IPS-NIHi11 (cell line): ENCODE measurements around the gene ZNF521.
"Not testable (repeated sequence)": the region's sequence is repeated elsewhere in the genome, so short reads cannot be mapped to it uniquely, and the experiment has no call there.

Source experiments
- DNase-seq: peaks from one replicate; pipeline ENCODE4 v3.0.0; 2012; ENCODE audit warnings: mixed read lengths, low spot score

The ZNF521 gene

DNA sequence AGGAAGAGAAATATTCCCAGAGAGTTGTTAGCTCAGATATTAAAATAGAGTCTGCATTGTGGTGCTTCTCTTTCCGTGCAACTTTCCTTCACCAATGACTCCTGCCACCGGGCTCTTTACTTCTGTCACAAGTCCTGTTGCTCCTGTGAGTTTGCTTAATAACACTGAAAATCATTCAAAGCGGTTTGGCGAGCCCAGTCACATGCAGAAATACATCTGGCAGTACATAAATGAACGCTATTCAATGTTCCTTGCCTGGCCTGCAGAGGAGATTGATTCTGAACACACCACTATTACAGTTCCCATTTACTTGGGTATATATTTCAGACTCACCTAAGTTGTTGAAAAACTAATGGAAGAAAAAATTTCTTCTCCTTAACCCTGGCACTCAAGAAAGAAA, 276.6 kb downstream of the ZNF521 start:
- no peak for DNase-seq

DNA sequence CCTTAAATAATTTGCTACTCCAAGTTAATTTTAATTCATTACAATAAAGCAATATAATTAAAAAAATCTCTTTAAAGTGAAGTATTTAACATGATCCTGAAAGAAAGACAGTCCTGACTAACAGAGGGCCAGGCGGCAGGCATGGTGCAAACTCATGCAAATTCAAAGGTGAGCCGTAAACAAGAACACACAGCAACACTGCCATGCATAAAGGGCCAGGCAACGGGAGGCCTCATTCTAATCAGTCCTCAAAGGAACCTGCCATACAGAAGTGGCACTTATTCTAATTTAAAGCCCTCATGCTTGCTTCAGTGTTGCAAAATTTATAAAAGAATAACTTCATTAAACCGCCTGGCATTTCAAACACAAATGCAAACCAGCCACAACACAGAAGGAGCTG, 277.0 kb downstream of the ZNF521 start:
- no peak for DNase-seq

DNA sequence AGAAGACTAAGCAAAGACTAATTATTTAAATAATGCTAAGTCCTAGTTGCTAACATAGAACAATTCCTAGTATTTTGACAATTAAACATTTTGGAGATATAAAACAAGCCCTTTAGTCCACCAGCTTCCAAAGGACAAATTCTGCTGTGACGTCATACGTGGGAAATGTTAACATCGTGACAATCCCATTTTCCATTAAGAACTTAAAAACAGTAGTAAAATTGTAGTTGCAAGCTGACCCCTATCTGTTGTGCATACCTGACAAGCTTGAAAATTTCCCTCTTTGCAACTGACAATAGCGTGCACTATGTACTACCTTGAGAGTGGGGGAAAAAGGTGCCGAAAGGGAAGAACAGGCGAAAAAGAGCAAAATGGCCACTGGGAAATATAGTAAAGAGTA, 279.8 kb downstream of the ZNF521 start:
- DNase-seq: no peak

DNA sequence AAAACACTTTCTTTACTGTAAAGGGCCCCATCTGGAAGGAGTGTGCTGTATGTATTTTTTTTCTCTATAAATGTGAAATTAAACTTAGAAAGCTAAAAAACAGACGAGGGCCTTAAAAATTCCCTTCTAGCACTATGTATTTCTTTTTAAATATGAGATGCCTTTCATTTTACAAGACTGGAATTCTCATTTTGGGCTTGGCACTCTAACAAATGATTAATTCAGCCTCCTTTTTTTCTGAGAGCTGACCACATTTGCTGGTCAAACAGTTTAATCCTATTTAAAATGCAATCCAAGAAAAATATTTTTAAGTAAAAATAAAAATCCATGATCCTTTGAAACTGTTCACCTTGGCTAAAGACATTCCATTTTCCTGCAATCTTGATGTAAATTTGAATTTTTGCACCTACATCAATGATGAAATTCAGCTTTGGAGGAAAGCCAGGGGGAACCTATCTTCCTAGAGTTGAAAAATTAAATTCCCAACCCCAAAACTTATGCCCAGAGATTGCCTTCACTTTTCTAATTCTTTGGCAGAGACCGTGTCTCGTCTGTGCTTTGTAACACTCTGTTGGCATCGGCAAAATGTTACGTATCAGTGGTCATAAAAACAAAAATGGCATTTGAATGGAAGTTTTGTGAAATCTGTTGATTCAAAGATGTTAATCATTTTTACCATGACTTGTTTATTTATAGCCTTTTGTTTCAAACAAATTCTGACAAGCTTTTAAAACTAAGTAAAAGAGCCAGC, 284.5 kb downstream of the ZNF521 start:
- no peak for DNase-seq

DNA sequence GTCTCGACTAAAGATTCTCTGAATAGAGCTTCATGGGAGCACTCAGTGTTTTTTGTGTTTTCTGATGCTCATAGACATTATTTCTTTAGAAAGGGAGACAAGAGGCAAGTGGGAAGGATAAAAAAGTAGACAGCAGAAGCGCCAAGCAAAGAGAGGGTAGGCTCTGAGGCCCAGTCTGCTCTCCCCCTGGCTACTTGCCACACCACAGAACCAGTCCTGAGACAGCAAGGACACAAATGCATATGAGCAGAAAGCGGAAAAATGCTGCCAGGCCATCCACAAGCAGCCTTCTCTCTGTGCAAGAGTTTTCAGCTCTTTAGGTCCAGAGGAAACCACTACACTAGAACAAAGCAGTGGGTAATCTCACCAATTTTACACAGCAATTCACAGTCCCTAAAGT, 285.4 kb downstream of the ZNF521 start:
- DNase-seq: no peak

DNA sequence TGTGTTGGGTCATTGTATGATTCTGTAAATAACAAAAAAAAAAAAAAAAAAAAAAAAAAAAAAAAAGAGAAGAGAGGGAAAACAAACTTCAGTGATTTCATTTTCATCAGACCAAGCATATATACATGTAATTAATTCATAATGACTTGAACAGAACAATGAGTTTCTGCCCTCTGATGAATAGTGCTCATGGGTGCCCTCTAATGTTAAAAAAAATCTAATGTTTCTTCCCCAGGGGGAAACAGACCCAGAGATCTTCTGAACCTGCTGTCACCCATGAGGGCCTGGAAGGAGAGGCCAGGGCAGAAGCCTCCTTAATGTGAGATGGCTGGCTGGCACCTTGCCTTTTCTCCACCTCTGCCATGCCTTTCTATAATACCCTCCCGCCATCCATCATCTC, 289.2 kb downstream of the ZNF521 start:
- DNase-seq: no peak

DNA sequence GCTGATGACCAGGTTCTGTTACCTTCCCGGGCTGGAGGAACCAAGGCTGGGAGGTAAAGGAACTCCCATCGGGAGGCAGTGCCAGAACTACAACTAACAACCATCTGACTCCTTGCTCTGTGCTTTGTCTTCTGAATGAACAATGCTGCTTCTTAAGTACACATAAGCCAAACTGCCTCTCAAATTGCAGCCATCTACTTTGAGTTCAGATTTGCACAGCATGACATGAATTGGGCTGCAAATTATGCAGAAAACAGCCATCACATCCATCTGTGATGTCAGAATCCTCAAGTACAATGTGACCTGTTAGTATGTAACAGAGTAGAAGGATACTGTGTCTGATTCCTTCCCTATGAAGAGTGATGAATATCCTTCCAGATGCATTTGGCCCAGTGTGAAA, 290.6 kb downstream of the ZNF521 start:
- DNase-seq: no peak

DNA sequence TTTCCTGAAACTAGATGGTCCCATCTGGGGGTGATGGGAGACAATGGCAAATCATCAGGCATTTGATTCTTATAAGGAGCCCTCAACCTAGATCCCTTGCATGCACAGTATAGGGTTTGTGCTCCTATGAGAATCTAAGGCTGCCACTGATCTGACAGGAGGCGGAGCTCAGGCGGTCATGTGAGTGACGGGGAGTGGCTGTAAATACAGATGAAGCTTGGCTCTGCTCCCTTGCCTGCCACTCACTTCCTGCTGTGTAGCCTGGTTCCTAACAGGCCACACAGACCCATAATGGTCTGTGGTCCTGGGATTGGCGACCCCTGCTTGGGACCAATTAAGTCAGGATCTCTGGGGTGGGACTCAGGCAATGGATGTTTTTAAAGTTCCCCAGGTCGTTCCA, 293.4 kb downstream of the ZNF521 start:
- no peak for DNase-seq

DNA sequence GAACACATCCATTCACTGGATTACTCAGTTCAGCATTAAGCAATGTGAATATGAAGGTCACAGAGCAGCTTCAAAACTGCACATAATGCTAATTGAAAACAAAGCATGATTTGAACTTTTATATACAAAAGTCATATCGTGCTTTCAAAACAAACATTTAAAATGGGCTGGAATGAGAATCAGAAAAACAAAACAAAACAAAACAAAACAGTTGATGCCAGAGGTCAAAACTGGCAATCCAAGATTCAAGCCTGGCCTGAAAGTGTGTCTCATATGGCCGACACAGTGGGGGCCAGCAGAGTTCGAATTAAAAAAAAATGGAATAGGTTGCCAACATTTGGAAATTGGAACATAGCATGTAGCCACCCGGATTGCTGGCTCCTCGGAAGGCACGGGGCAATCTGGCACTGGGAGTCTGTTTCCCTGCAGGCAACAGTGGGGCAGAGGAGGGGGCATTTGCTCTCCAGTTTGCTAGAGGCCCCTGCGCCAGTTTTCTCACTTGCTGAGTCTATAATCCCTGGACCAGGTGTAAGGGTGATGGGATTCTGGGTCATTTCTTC, 294.4 kb downstream of the ZNF521 start:
- DNase-seq: no peak

DNA sequence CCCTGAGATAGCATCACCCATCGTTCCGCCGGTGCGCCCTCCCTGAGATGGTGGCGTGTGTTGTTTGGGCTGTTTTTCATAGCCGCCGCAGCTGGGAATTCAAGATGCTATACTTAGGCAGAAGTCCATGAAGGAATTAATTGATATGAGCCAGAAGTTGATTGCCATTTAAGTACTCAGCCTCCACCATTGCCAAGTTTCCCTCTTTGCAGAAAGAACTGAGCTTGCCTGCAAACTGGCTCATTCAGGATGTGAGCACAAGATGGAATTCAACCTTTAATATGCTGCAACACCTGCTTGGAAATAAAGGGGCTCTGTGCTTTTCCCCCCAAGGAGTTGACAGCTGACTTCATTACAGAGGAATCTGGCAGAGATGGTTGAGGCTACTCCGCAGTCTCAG, 295.5 kb downstream of the ZNF521 start:
- no peak for DNase-seq

DNA sequence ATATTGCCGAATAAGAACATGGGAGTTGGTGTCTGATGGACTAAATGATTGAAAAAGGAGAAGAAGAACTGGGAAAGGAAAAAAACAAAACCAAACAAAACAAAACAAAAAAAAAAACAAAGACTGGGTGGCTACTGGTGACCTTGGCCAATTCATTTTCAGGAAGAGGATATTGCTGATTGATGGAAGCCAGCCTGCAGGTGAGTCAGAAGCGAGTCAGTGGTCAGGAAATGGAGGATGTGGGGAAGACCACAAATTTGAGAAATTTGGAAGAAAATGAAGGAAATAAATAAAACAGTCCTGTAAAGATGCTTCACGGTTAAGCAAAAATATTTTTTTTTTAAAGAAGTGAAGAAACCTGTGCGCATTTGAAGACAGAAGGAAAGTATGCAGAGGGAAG, 296.9 kb downstream of the ZNF521 start:
- DNase-seq: no peak

DNA sequence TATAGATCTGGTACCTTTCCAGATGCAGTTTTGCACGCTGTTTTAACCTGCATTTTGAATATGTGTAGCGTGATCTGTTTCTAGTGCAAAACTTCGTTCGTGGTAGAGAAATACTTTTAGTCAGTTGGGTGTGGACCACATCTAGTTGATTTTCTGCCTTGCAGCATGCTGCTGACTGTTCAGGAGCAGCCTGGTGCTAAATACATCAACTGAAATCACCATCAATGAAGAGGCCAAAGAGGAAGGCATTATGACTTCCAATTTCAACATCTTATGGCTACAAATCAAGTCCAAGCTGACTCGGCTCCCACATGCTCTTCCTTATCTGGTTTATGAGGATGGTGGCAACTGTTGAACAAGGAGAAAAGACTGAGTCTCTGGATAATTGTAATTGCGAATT, 298.5 kb downstream of the ZNF521 start:
- DNase-seq: no peak

DNA sequence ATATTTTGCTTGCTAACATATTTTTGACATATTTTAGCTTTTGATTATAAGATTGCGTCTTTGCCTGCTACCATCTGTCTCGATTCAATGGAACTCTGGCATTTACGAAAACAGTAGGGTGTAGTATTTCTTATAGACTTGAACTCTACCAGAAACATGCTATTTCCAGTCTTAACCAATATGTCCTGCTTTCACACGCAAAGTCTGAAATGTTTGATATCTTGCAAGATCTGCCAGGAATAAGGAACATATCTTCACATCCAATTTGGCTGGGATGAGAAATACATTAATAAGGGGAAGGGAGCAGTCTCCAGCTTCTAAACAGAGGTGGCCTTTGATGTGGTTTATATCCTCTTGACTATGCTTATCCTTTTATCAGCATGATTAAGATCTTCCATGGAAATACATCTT, 299.4 kb downstream of the ZNF521 start:
- no peak for DNase-seq

DNA sequence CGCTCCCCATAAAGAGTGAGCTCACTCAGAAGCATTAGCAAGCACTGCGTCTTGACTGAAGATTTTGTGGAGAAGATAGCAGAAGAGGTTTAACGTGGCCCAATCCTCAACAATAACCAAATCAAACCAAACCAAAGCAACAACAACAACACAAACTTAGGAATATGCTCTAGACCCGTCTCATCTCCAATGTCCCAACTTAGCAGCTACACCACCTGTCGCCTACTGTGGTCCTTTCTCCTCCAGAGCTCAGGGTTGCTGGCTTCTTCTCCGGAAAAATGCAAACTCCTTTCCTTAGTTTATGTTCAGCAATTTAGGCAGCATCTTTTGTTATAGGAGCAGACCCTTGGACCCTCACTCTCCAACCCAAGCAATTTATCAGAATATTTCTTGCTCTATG, 301.4 kb downstream of the ZNF521 start:
- DNase-seq: no peak

DNA sequence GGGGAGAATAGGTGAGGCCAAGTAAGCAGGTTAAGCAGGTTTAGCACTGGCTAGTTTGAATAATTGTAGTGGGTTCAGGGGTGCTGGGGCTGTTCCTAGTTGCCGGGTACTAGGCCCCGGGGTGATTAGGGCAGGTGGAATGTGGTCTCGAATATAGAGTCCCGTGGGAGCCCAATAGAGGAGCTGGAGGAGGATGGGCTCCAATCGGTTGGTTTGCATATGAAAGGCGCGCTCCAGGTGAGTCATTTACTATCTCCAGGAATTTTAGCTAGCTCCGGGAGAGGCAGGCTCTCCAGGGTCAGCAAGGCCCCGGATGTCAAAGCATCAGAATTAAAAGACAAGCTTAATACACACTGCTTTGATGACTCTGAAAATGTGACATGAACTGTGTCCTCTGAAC, 304.0 kb downstream of the ZNF521 start:
- DNase-seq: peak; percentile 64

DNA sequence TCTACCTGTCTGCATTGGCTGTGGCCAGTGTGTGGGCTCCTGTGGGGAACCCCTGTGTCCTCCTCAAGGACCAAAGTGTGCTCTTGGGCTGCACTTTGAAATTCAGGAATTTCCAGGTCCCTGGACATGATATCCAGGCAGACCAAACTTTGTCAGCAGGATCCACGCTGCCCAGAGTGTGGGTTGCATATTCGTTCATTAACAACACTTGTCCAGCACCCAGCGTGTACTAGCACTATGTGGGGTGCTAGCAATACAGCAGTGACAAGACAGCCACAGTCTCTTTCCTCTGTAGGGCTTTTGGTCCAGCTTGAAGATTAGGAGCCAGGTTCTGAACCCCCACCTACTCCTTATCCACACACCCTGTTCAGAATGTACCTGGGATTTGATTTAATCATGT, 304.5 kb downstream of the ZNF521 start:
- no peak for DNase-seq

DNA sequence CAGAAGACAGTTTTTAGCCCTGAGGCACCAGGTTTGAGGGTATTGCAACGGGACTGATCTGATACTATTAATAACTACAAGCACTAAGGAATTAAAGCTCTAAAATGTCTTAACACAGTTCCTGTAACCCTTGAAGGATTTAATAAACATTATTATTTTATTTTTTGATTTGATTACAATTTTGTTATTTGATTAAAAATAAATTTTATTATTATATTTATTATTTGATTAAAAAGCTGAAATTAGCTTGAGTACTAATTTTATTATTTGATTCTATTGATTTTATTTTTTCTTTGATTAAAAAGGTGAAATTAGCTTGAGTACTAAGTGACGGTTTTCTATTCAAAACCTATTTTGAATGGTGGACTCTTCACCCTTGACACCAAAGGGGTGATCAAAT, 307.3 kb downstream of the ZNF521 start:
- no peak for DNase-seq

DNA sequence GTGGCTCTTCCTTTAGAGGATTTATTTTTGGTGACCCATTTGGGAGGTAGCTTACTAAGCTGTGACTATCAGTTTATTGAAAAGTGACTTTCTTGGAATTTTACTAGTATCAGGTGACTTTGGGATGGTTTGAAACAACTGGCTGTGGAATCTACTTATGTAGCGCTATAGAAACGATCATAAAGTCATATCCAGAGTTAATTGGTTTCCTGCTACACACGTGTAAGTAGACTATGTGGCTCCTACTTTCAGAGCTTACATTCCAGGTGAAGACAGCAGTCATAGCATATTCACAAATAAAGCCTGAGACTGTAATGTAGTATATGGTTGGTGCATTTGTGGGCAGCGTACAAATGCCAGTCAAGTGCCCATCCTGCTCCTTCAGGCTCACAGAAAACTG, 308.9 kb downstream of the ZNF521 start:
- no peak for DNase-seq

DNA sequence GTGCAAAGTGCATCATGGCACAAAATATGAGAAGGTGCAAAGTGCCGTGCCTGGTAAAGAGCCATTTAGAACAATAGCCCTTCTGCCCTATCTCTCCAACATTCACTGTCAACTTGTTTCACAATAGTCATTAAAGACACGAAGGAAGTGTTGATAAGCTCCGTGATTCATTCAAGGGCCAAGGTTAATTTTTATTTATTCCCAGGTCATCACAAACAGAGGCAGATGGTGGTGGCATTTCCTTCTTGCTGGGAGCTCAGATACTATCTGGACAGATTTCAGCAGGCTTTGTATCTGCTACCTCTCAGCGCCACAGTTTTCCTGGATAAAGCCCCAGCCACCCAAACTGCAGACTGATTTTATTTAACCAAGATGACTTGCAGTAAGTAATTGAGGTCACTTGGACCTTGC, 309.3 kb downstream of the ZNF521 start:
- DNase-seq: no peak

DNA sequence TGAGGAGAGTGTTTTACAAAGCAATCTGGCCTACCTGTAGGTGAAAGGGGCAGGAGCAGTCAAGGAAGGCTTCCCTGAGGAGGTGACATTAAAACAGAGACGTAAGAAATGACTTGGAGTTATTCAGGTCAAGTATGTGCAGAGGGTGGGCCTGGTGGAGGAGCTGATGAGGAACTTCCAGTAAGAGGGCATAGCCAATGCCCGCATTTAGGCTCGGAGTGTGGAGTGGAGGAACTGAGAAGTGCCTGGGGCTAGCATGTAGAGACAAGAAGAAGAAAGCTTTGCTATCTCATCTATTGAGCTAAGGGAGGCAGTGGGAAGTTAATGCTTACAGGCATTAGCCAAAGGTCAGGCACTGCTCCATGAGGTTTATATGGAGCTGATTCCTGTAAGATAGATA, 312.2 kb downstream of the ZNF521 start:
- DNase-seq: no peak

DNA sequence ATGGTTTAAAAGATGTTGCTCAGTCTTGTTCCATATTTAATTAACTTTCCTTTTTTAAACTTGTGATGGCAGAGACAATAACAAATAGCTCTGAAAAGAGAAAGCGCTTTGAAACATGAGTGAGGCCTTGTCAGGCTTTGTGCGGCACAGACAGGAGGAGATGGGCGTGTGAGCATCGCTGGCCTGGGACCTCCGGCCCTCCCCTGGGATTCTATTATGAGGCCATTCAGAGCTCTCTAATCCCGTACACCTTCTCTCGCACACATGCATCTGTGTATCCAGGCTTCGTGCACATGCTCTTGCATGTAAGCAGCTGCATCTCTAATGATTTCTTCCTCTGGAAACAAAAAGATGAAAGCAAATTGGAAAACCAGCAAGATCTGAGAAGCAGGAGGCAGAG, 313.7 kb downstream of the ZNF521 start:
- DNase-seq: no peak

DNA sequence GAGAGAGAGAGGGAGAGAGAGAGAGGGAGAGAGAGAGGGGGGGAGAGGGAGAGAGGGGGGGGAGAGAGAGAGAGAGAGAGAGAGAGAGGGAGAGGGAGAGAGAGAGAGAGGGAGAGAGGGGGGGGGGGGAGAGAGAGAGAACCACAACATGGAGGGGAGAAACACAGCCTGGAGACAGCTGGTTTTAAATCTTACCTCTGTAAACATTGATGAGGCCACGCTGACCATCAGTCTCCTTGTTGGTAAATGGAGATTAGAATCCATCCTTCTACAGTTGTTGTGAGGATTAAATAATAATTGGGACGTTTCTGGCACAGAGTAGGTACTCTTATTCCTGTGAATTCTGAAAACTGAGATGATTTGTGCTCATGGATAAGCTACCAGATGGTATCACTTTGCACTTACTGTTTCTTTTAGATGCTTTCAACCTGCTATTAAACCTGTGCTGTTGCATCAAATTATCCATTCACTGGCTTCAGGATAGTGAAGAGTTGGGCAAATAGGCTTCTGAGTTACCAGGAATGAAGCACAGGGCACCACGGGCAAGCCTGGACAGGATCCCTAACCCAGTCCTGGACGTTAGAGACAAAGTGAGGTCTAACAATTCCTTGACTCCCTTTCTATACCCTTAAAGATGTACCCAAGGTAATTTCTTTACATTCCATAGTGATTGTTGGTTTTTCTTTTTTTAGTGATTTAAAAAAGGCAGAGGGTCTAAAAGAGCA, 318.1 kb downstream of the ZNF521 start:
- DNase-seq: no peak

DNA sequence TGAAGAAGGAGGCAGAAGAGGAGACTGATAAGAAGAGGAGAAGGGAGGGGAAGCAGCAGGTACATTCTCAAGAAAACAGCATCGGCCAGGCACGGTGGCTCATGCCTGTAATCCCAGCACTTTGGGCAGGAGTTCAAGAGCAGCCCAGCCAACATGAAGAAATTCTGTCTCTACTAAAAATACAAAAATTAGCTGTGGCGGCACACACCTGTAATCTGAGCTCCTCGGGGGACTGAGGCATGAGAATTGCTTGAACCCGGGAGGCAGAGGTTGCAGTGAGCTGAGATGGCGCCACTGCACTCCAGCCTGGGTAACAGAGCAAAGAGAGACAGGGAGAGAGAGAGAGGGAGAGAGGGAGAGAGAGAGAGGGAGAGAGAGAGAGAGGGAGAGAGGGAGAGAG, 318.8 kb downstream of the ZNF521 start:
- not testable (repeated sequence) for DNase-seq

DNA sequence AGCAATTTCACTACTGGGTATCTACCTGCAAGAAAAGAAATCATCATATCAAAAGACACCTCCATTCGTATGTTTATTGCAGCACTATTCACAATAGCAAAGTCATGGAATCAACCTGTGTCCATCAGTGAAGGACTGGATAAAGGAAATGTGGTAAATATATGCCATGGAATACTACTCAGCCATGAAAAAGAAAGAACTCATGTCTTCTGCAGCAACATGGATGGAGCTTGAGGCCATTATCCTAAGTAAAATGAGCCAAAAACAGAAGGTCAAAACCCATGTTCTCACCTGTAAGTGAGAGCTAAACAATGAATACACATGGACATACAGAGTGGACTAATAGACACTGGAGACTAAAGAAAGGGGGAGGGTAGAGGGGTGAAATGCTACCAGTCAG, 322.2 kb downstream of the ZNF521 start:
- DNase-seq: no peak
